ENCODE measurements around the gene LRRC8C.

Gene LRRC8C

GRCh38 chr1:89725011-89725370, 92.1 kb downstream of the LRRC8C start:
- no peak for TF ChIP-seq ZNF274 (IDR thresholded peaks at IDR 0.05; ENCODE audit: low read depth, low read length)
- no peak overlapping the region for H3K4me3 ChIP-seq (ENCODE audit: low read length)

GRCh38 chr1:89725631-89726030, 92.7 kb downstream of the LRRC8C start:
- TF ChIP-seq ZNF274 (IDR thresholded peaks at IDR 0.05; ENCODE audit: low read depth, low read length), result no peak
- no peak overlapping the region for H3K4me3 ChIP-seq (ENCODE audit: low read length)

- no peak for TF ChIP-seq ZNF274 (IDR thresholded peaks at IDR 0.05; ENCODE audit: low read depth, low read length)
- no peak overlapping the region for H3K4me3 ChIP-seq (ENCODE audit: low read length)
Observed at GRCh38 chr1:89727517-89728312, 94.8 kb downstream of the LRRC8C start.

- TF ChIP-seq ZNF274 (IDR thresholded peaks at IDR 0.05; ENCODE audit: low read depth, low read length), result no peak
- H3K4me3 ChIP-seq (ENCODE audit: low read length), result no peak overlapping the region
Observed at GRCh38 chr1:89728381-89728780, 95.5 kb downstream of the LRRC8C start.

DNA sequence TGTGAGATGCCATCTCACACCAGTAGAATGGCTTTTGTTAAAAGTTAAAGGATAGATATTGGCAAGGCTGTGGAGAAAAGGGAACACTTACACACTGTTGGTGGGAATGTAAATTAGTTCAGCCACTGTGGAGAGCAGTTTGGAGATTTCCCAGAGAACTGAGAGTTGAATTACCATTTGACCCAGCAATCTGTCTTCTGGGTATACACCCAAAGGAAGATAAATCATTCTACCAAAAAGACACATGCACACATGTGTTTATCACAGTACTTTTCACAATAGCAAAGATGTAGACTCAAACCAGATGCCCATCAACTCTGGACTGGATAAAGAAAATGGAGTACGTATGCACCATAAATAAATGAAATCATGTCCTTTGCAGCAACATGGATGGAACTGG, 99.3 kb downstream of the LRRC8C start:
- no peak overlapping the region for H3K4me3 ChIP-seq (ENCODE audit: low read length)
- TF ChIP-seq ZNF274 (IDR thresholded peaks at IDR 0.05; ENCODE audit: low read depth, low read length), result no peak

DNA sequence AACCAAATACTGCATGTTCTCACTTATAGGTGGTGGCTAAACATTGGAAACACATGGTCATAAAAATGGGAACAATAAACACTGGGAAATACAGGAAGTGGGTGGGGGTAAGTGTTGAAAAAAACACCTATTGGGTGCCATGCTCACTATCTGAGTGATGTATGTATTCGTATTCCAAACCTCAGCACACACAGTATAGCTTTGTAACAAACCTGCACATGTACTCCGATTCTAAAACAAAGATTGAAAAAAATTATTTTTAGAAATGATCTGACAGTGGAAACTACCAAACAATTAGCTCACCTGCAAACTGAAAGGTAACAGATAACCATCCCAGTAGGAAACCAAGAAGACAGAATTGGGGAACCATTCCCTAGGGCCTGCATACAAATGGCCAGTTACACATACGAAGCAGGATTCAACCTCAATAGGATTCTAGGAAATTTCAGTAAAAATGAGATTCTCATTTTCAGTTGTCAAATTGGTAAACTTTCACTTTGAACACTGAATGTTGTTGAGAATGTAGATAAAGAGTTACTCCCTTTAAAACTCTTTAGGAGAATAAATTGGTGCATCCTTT, 99.8 kb downstream of the LRRC8C start:
- no peak overlapping the region for H3K4me3 ChIP-seq (ENCODE audit: low read length)
- no peak for TF ChIP-seq ZNF274 (IDR thresholded peaks at IDR 0.05; ENCODE audit: low read depth, low read length)

- no peak for TF ChIP-seq ZNF274 (IDR thresholded peaks at IDR 0.05; ENCODE audit: low read depth, low read length)
- H3K4me3 ChIP-seq (ENCODE audit: low read length), result no peak overlapping the region
Observed at GRCh38 chr1:89733748-89734147, 100.8 kb downstream of the LRRC8C start.

- no peak for TF ChIP-seq ZNF274 (IDR thresholded peaks at IDR 0.05; ENCODE audit: low read depth, low read length)
- H3K4me3 ChIP-seq (ENCODE audit: low read length), result no peak overlapping the region
Observed at GRCh38 chr1:89734442-89734841, 101.5 kb downstream of the LRRC8C start.

- no peak overlapping the region for H3K4me3 ChIP-seq (ENCODE audit: low read length)
- TF ChIP-seq ZNF274 (IDR thresholded peaks at IDR 0.05; ENCODE audit: low read depth, low read length), result no peak
Observed at GRCh38 chr1:89735479-89735878, 102.6 kb downstream of the LRRC8C start.

GRCh38 chr1:89736937-89737733, 104.2 kb downstream of the LRRC8C start:
- TF ChIP-seq ZNF274 (IDR thresholded peaks at IDR 0.05; ENCODE audit: low read depth, low read length), result no peak
- H3K4me3 ChIP-seq (ENCODE audit: low read length), result no peak overlapping the region

DNA sequence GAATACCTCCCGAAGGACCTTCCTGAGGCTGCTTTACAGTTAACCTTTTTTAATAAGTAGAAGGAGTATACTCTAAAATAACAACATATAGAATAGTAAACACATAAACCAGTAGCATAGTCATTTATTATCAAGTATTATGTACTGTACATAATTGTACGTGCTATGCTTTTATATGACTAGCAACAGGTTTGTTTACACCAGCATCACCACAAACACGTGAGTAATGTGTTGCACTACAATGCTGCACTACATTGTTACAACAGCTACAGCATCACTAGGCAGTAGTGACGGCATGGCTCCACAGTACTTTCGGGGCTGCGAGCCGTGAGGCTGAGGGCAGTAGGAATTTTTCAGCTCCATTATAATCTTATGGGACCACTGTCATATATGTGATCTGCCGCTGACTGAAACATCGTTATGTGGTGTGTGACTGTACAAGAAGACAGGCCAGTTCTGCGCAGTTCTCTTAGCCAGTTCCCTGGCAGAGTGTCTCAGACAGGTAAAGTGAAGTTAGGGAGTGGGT, 105.1 kb downstream of the LRRC8C start:
- TF ChIP-seq ZNF274 (IDR thresholded peaks at IDR 0.05; ENCODE audit: low read depth, low read length), result no peak
- no peak overlapping the region for H3K4me3 ChIP-seq (ENCODE audit: low read length)

DNA sequence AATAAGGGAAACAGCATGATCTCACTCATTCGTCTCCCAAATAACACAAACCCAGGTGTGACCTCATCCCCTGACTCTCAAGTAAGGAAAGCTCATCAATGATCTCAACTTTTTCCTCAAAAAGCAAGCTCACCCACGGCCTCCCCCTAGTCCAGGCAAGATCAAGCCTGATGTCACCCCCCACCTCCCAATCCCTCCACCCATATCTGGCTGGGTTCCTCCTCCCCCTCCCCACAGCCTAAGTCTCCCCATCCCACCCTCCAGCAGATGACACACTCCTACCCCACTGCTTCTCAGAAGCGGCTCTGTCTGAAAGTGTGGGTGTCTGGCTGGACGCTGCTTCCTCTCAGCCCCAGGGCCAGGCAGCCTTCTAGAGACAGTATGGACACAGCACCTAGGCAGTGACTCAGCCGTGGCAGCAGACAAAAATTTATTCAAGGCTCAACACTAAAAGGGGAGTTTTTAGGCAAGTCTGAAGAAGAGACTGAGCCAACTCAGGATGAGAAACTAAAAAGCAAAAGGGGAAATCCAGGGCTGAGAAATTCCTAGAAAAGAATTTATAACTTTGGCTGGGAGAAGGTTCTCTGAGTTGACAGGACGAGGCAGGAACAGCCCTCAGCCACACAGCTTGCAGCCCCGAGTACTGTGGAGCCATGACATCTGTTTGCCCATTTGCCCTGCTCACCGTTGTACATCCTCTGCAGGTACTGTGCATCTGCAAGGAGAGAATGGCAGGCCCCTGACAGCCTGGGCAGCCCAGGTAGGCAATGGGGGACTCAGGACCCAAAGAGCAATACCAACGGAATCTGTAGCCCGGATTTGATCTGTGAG, 106.3 kb downstream of the LRRC8C start:
- TF ChIP-seq ZNF274 (IDR thresholded peaks at IDR 0.05; ENCODE audit: low read depth, low read length), result no peak
- no peak overlapping the region for H3K4me3 ChIP-seq (ENCODE audit: low read length)

DNA sequence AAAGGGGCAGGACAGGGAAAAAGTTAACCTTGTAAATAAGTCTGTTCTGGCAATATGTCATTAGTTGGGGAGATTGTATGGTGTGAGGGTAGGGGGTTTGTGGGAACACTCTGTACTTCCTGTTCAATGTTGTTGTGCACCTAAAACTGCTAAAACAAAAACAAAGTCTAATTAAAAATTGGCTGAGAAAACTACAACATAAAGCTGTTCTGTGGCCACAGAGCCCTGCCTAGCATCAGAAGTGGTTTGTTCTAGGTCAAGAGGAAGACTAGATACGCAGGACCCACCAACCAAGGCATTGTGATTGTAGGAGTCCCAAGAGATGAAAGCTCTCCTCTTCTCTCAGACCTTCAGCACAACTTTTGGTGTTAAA, 106.9 kb downstream of the LRRC8C start:
- H3K4me3 ChIP-seq (ENCODE audit: low read length), result no peak overlapping the region
- no peak for TF ChIP-seq ZNF274 (IDR thresholded peaks at IDR 0.05; ENCODE audit: low read depth, low read length)

DNA sequence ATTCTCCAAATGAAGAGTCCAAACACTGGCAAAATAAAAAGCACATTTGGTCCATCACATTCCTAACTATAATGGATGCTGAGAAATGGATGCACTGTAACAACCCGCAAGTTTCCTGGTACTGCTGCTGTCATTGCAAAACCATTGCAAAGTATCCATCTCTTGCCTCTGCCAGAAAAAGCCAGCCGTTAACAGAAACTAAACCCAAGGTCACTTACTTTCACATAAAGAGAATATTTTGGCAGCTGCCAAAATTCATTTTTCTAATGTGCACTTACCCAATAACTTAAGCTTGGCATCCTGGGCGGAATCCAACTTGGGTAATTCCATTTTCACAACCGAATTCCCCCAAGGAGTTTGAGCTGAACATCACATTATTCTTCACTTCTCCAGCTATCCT, 110.9 kb downstream of the LRRC8C start:
- no peak for TF ChIP-seq ZNF274 (IDR thresholded peaks at IDR 0.05; ENCODE audit: low read depth, low read length)
- no peak overlapping the region for H3K4me3 ChIP-seq (ENCODE audit: low read length)
